ENCODE results near the gene ARHGAP4. TPM values are rescaled to one million over a fixed set of nuclear protein-coding genes. Genes with fewer than 3 reads are reported as not detected.

The ARHGAP4 gene
- total RNA-seq, 1 donor from 2014 or later = 94.3 TPM

DNA sequence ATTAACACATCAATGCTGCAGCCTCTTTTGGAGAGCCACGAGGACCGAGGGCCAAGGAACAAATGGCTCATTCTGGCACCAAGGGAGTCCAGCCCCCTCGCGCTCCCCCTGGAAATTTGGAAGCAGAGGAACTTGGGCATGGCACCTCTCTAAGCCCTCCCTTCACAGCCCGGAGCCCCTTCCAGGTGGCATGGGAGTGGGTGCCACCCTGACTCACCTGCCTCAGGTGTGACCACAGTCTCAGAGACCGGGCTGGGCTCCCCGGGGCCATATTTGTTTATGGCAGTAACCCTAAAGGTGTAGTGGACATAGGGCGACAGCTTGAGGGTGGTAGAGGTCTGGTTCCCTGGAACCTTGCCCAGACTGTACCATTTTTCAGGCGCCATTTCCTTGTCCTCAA lies 58.9 kb downstream of the ARHGAP4 start:
- H3K4me1 ChIP-seq = no peaks in the 10 kb centered on the region
- no peaks in the 10 kb centered on the region for H3K36me3 ChIP-seq
- DNase-seq (ENCODE audit: low spot score in 2 of 2) = no peak
- TF ChIP-seq, protein P1, sequence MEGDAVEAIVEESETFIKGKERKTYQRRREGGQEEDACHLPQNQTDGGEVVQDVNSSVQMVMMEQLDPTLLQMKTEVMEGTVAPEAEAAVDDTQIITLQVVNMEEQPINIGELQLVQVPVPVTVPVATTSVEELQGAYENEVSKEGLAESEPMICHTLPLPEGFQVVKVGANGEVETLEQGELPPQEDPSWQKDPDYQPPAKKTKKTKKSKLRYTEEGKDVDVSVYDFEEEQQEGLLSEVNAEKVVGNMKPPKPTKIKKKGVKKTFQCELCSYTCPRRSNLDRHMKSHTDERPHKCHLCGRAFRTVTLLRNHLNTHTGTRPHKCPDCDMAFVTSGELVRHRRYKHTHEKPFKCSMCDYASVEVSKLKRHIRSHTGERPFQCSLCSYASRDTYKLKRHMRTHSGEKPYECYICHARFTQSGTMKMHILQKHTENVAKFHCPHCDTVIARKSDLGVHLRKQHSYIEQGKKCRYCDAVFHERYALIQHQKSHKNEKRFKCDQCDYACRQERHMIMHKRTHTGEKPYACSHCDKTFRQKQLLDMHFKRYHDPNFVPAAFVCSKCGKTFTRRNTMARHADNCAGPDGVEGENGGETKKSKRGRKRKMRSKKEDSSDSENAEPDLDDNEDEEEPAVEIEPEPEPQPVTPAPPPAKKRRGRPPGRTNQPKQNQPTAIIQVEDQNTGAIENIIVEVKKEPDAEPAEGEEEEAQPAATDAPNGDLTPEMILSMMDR (IDR thresholded peaks at IDR 0.05) = no peak
- intact Hi-C loops (cut with DNase I) = no loop called here
- H3K27ac ChIP-seq = no peak overlapping the region
- no peaks in the 10 kb centered on the region for H3K9me3 ChIP-seq
- H3K4me3 ChIP-seq = no peak overlapping the region
- peaks cover 4% of the 10 kb centered on the region for H3K27me3 ChIP-seq

DNA sequence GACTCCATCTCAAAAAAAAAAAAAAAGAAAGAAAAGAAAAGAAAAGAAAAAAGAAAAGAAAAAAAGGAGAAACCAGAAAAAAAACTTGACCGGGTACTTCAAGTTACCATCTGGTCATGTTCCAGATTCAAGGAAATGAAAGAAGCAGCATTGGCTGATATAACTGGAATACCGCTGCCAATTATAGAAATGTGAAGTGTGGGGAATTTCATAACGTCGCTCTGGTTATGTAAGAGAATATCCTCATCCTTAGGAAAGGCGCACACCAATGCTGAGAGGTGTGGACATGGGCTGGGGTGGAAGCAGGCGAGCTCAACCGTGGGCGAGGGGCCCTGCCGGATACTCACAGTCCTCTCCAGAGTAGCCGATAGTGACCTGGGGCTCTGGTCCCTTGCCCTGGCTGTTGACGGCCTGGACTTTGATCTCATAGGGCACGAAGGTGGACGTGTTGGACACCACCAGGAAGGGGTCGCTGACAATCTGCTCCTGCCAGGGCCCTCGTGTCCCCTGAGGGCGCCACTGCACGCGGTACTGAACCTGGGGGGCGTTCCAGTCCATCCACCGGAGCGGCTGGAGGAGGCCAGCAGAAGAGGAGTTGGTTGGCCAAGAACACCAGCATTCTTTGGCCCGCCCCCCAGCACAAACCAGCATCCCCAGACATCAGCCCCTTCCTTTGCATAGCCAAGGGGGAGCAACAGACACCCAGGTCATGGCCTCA lies 59.6 kb downstream of the ARHGAP4 start:
- Histone ChIP-seq H3K27ac (no peak overlapping the region), H3K9me3 (no peaks in the 10 kb centered on the region), H3K4me3 (no peak overlapping the region), H3K36me3 (no peaks in the 10 kb centered on the region), H3K27me3 (peaks cover 4% of the 10 kb centered on the region), H3K4me1 (no peaks in the 10 kb centered on the region)
- intact Hi-C loops (cut with DNase I) = no loop called here
- DNase-seq (ENCODE audit: low spot score in 2 of 2) = peak in 1 of 2 donors; percentile 35
- TF ChIP-seq, protein P1 (IDR thresholded peaks at IDR 0.05) = no peak

DNA sequence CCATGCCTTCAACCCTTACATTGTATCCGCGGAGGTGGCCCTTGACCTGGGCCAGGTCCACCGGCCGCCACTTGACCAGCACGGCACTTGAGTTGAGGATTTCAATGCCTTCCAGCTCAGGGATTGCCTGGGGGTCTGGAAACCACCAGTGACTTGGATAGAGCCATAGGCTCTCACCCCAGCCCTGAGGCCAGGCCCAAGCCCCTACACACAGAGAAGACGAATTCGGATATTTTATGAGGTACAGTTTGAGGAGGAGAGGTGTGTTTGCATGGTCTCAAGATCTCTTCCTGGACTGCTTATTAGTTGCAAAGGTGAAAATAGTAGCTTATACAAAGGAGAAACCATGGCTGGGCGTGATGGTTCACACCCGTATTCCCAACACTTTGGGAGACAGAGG lies 60.4 kb downstream of the ARHGAP4 start:
- TF ChIP-seq, protein P1 (IDR thresholded peaks at IDR 0.05) = no peak
- no peaks in the 10 kb centered on the region for H3K9me3 ChIP-seq
- H3K4me1 ChIP-seq = no peaks in the 10 kb centered on the region
- peaks cover 4% of the 10 kb centered on the region for H3K27me3 ChIP-seq
- peak in 1 of 2 donors; percentile 46 for DNase-seq (ENCODE audit: low spot score in 2 of 2)
- no peak overlapping the region for H3K27ac ChIP-seq
- intact Hi-C loops (cut with DNase I) = no loop called here
- H3K4me3 ChIP-seq = no peak overlapping the region
- no peaks in the 10 kb centered on the region for H3K36me3 ChIP-seq

DNA sequence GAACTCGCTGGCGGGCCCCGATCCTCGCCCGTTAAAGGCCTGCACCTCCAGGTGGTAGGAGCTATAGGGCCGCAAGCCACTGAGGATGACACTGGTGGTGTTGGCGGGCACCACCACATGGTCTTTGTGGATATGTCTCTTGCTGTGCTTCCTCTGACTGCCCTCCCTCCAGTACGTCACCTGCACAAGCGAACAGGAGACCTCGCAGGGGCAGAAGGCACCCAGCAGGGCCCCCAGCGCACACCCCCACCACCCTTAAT lies 60.8 kb downstream of the ARHGAP4 start:
- intact Hi-C loops (cut with DNase I) = no loop called here
- TF ChIP-seq, protein P1 (IDR thresholded peaks at IDR 0.05) = no peak
- Histone ChIP-seq H3K4me1 (no peaks in the 10 kb centered on the region), H3K36me3 (no peaks in the 10 kb centered on the region), H3K4me3 (no peak overlapping the region), H3K27ac (no peak overlapping the region), H3K9me3 (no peaks in the 10 kb centered on the region), H3K27me3 (peaks cover 4% of the 10 kb centered on the region)
- DNase-seq (ENCODE audit: low spot score in 2 of 2) = peak in 1 of 2 donors; percentile 42

DNA sequence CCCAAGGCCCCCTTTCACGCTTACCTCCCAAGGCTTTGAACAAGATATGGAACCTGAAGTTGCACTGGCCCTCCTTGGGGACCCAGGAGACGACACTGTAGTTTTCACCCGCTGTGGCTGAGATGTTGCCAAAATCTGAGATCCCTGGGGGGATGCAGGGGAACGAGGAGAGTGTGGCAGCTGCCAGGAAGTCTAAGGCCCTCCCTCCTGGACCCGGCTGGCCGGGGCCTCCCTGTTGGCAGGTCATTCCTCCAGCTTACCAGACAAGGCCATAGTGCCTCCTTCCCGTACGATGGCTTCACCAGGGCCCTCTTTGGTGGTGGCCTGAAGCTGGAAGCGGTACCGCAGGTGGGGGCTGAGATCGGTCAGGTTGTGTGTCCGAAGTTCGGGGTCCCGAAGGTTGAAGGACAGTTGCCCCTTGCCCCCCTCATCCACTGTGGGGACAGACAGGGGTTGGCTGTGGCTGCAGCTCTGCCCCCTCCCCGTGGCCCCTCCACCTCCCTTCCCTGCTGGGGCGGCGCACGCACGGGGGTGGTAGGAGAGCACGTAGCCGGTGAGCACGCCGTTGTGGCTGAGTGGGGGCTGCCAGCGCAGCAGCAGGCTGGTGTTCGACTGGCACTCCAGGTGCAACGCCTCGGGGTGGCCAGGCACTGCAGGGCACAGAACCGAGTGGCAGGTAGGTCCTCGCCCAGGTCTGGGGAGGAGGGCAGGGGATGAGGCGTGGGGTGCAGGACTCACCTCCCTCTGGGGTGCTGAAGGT lies 61.3 kb downstream of the ARHGAP4 start:
- Histone ChIP-seq H3K27ac (no peak overlapping the region), H3K4me1 (no peaks in the 10 kb centered on the region), H3K36me3 (no peaks in the 10 kb centered on the region), H3K4me3 (no peak overlapping the region), H3K9me3 (no peaks in the 10 kb centered on the region), H3K27me3 (peaks cover 4% of the 10 kb centered on the region)
- TF ChIP-seq, protein P1 (IDR thresholded peaks at IDR 0.05) = no peak
- DNase-seq (ENCODE audit: low spot score in 2 of 2) = peak in 1 of 2 donors; percentile 54
- intact Hi-C loops (cut with DNase I) = no loop called here
